ENCODE data around the gene SEMA3G.

SEMA3G gene

GRCh38 chr3:52441772-52442332 lies 3.1 kb downstream of the SEMA3G start:
- no peak for ATAC-seq (replicated peaks)
- Mint-ChIP-seq H3K4me3 (no peak overlapping the region), H3K27ac (no peak overlapping the region), H3K4me1 (peaks cover 4 to 18% of the 10 kb centered on the region in 2 donors), H3K9me3 (no peaks in the 10 kb centered on the region), H3K27me3 (peaks cover 0 to 16% of the 10 kb centered on the region in 2 donors), H3K36me3 (no peaks in the 10 kb centered on the region)
- DNase-seq, result no peak

- Mint-ChIP-seq H3K27ac (no peak overlapping the region), H3K36me3 (no peaks in the 10 kb centered on the region), H3K4me1 (peaks cover 2 to 16% of the 10 kb centered on the region in 2 donors), H3K9me3 (no peaks in the 10 kb centered on the region), H3K4me3 (no peak overlapping the region), H3K27me3 (peaks cover 0 to 16% of the 10 kb centered on the region in 2 donors)
- ATAC-seq (replicated peaks) (no peak), DNase-seq (no peak)
Measured at GRCh38 chr3:52441091-52441771, 3.7 kb downstream of the SEMA3G start.

GRCh38 chr3:52440671-52441070 lies 4.2 kb downstream of the SEMA3G start:
- no peaks in the 10 kb centered on the region for H3K36me3 Mint-ChIP-seq
- H3K27me3 Mint-ChIP-seq, result peaks cover 0 to 16% of the 10 kb centered on the region in 2 donors

GRCh38 chr3:52440249-52440551 lies 4.7 kb downstream of the SEMA3G start:
- peaks cover 2 to 9% of the 10 kb centered on the region in 2 donors for H3K4me1 Mint-ChIP-seq
- no peak overlapping the region for H3K4me3 Mint-ChIP-seq
- DNase-seq, result no peak
- no peaks in the 10 kb centered on the region for H3K9me3 Mint-ChIP-seq
- H3K36me3 Mint-ChIP-seq, result no peaks in the 10 kb centered on the region
- H3K27me3 Mint-ChIP-seq, result peaks cover 0 to 16% of the 10 kb centered on the region in 2 donors
- ATAC-seq (replicated peaks), result no peak
- no peak overlapping the region for H3K27ac Mint-ChIP-seq

More at GRCh38 chr3:52440671-52441070, 4.2 kb downstream of the SEMA3G start:
- H3K4me1 Mint-ChIP-seq, result peaks cover 2 to 14% of the 10 kb centered on the region in 2 donors
- DNase-seq (no peak), ATAC-seq (replicated peaks) (no peak)
- H3K27ac Mint-ChIP-seq, result no peak overlapping the region
- H3K9me3 Mint-ChIP-seq, result no peaks in the 10 kb centered on the region
- H3K4me3 Mint-ChIP-seq, result no peak overlapping the region

- DNase-seq, result no peak
- no peaks in the 10 kb centered on the region for H3K36me3 Mint-ChIP-seq
- H3K4me1 Mint-ChIP-seq, result peaks cover 0 to 5% of the 10 kb centered on the region in 2 donors
- H3K4me3 Mint-ChIP-seq, result no peak overlapping the region
- H3K27ac Mint-ChIP-seq, result no peak overlapping the region
- peaks cover 0 to 16% of the 10 kb centered on the region in 2 donors for H3K27me3 Mint-ChIP-seq
- ATAC-seq (replicated peaks), result no peak
- H3K9me3 Mint-ChIP-seq, result no peaks in the 10 kb centered on the region
Measured at GRCh38 chr3:52439426-52440248, 5.3 kb downstream of the SEMA3G start.

- DNase-seq (no peak), ATAC-seq (replicated peaks) (no peak)
- H3K27ac Mint-ChIP-seq, result no peak overlapping the region
- H3K36me3 Mint-ChIP-seq, result no peaks in the 10 kb centered on the region
- peaks cover 0 to 11% of the 10 kb centered on the region in 2 donors for H3K27me3 Mint-ChIP-seq
- no peak overlapping the region for H3K4me3 Mint-ChIP-seq
- H3K9me3 Mint-ChIP-seq, result no peaks in the 10 kb centered on the region
- no peaks in the 10 kb centered on the region for H3K4me1 Mint-ChIP-seq
Measured at GRCh38 chr3:52438579-52439425, 6.1 kb downstream of the SEMA3G start.

GRCh38 chr3:52438104-52438376 lies 6.9 kb downstream of the SEMA3G start:
- Mint-ChIP-seq H3K36me3 (no peaks in the 10 kb centered on the region), H3K27ac (no peak overlapping the region), H3K9me3 (no peaks in the 10 kb centered on the region), H3K27me3 (peaks cover 0 to 7% of the 10 kb centered on the region in 2 donors), H3K4me3 (no peak overlapping the region), H3K4me1 (no peaks in the 10 kb centered on the region)
- ATAC-seq (replicated peaks) (no peak), DNase-seq (no peak)

GRCh38 chr3:52437326-52438103 lies 7.4 kb downstream of the SEMA3G start:
- H3K4me1 Mint-ChIP-seq, result no peaks in the 10 kb centered on the region
- no peak overlapping the region for H3K4me3 Mint-ChIP-seq

GRCh38 chr3:52436500-52437149 lies 8.3 kb downstream of the SEMA3G start:
- H3K4me1 Mint-ChIP-seq, result no peaks in the 10 kb centered on the region
- DNase-seq, result no peak

More at GRCh38 chr3:52437326-52438103, 7.4 kb downstream of the SEMA3G start:
- no peaks in the 10 kb centered on the region for H3K36me3 Mint-ChIP-seq
- no peaks in the 10 kb centered on the region for H3K9me3 Mint-ChIP-seq
- peaks cover 0 to 2% of the 10 kb centered on the region in 2 donors for H3K27me3 Mint-ChIP-seq
- no peak for DNase-seq
- H3K27ac Mint-ChIP-seq, result no peak overlapping the region
- no peak for ATAC-seq (replicated peaks)

GRCh38 chr3:52435246-52436101 lies 9.4 kb downstream of the SEMA3G start:
- peaks cover 0 to 4% of the 10 kb centered on the region in 2 donors for H3K27me3 Mint-ChIP-seq
- ATAC-seq (replicated peaks) (no peak), DNase-seq (no peak)
- H3K4me3 Mint-ChIP-seq, result no peak overlapping the region
- no peaks in the 10 kb centered on the region for H3K4me1 Mint-ChIP-seq
- no peaks in the 10 kb centered on the region for H3K9me3 Mint-ChIP-seq
- no peaks in the 10 kb centered on the region for H3K36me3 Mint-ChIP-seq
- H3K27ac Mint-ChIP-seq, result no peak overlapping the region

More at GRCh38 chr3:52436500-52437149, 8.3 kb downstream of the SEMA3G start:
- no peak for ATAC-seq (replicated peaks)
- no peaks in the 10 kb centered on the region for H3K36me3 Mint-ChIP-seq
- H3K27ac Mint-ChIP-seq, result no peak overlapping the region
- no peak overlapping the region for H3K4me3 Mint-ChIP-seq
- H3K9me3 Mint-ChIP-seq, result no peaks in the 10 kb centered on the region
- peaks cover 0 to 4% of the 10 kb centered on the region in 2 donors for H3K27me3 Mint-ChIP-seq

GRCh38 chr3:52434491-52435115 lies 10.3 kb downstream of the SEMA3G start:
- Mint-ChIP-seq H3K27me3 (peaks cover 0 to 4% of the 10 kb centered on the region in 2 donors), H3K4me1 (no peaks in the 10 kb centered on the region), H3K27ac (no peak overlapping the region), H3K9me3 (no peaks in the 10 kb centered on the region), H3K36me3 (no peaks in the 10 kb centered on the region), H3K4me3 (no peak overlapping the region)
- DNase-seq (no peak), ATAC-seq (replicated peaks) (no peak)

GRCh38 chr3:52433996-52434479 lies 10.9 kb downstream of the SEMA3G start:
- Mint-ChIP-seq H3K36me3 (no peaks in the 10 kb centered on the region), H3K4me3 (no peak overlapping the region), H3K27ac (no peak overlapping the region), H3K9me3 (no peaks in the 10 kb centered on the region), H3K27me3 (peaks cover 0 to 4% of the 10 kb centered on the region in 2 donors), H3K4me1 (no peaks in the 10 kb centered on the region)
- ATAC-seq (replicated peaks), result no peak
- DNase-seq, result no peak

All from stimulated activated naive B cell treated with anti-CD40 and anti-IgM and Interleukin-4, amounts not matched to agents 10 μg/mL and 1 μg/mL and 100 μg/mL, for 72 hours (primary cell).